IPS-NIHi7 (cell line): ENCODE results near the gene DIDO1.

Source experiments
- DNase-seq: peaks from one replicate; pipeline ENCODE4 v3.0.0; 2012; ENCODE audit warnings: mixed read lengths; ENCODE audit errors: extremely low spot score

Gene DIDO1

DNA sequence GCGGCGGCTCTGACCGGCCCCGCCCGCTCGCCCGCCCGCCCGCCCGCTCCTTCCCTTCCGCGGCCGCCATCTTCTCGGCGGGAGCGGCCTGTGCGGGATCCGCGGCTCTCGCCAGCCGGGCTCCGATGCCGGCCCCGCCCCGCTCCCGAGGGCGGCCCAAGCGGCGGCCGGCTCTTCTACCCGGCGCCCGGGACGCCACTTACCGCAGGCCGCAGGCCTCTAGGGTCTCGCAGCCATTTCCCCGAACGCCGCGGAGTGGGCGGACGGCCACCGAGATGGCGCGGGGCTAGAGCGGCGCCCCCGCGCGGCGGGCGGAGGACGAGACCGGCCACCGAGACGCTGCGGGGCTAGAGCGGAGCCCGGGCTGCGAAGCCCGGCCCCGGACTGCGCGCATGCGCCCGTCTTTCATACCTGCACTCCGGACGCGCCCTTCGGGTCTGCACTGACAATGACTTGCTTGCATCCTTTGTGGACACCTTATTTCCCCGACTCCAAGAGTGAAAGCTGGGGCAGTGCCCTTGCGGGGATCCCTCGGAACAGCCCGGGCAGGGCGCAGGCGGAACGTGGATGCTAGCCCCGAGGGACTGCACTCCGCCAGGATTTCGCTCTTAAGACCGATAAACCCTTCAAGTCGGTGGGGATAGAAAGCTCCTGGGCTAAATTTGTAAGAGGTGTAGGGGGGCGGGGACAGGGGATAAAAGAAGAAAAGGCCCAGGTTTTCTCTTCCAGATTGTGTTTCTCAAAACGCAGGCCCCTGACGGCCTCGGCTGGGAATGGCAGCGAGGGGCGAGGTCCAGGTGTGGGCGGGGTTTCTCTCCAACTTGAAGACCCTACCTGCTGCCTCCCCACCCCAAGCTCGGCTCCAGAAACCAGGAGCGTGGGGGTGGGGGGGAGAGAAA is at the start of gene DIDO1:
Gene DIDO1 (minus strand): TSS at position 277 of the 899 bp plus-strand sequence.
- DNase-seq: peak; percentile 88

DNA sequence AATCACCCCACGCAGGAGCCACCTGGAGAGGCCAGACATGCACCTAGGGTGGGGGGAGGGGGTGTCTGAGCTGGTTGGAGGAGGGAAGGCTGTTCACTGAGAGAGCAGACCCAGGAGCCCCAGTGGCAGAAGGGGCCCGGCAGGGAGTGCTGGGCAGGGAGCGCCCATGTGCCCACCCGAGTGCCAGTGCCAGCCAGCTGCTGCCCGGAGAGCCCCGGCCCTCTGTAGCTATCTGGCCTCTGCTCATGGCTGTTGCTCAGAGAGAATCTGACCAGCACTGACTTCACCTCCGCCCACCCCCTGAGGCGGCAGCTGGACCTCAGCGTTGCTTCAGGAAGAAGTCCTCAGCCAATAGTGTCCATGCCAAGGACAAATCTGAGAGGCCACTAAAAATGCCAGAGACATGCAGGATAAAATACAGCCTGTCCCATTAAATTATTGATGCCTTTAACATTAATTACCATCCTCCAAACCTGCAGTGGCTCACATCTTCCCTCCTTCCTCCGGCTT is 49.0 kb upstream of the DIDO1 start:
- DNase-seq: no peak

DNA sequence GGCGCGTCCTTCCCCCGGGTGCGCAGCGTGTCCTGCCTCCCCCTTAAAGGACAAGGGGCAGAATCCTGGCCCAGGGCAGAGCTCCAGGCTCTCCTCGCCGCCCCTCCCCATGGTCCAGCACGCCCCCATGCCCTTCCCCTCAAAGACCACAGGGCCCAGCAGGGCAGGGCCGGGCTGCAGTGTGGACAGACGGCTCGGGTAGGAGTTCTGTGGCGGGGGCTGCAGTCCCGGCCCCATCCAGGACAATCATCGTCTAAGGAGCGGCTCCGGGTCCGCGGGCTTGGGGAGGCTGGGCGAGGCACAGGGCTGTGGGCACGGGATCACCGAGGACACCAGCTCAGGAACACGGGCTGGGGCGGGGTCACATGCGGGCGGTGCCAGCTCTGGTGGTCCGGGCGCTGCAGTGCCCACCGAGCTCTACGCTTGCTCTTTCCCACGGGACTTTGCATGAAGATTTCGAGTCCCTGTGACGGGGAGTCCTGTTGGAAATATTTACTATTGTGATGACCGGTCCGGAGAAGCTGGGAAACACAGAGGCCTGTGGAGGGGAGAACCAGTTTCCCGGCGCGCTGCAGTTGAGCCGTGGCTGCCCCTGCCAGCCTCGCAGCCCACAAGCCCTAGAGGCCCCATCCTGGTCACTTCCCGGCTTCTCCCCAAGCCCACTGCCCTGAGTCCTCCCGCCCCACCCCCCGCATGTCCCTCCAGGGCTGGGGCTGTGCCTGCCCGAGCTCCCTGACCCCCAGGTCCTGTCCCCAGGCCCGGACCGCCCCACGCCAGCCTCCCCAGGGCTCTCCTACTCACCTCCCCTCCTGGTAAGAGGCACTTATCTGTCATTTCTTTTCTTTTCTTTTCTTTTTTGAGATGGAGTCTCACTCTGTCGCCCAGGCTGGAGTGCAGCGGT is 46.8 kb upstream of the DIDO1 start:
- no peak for DNase-seq

DNA sequence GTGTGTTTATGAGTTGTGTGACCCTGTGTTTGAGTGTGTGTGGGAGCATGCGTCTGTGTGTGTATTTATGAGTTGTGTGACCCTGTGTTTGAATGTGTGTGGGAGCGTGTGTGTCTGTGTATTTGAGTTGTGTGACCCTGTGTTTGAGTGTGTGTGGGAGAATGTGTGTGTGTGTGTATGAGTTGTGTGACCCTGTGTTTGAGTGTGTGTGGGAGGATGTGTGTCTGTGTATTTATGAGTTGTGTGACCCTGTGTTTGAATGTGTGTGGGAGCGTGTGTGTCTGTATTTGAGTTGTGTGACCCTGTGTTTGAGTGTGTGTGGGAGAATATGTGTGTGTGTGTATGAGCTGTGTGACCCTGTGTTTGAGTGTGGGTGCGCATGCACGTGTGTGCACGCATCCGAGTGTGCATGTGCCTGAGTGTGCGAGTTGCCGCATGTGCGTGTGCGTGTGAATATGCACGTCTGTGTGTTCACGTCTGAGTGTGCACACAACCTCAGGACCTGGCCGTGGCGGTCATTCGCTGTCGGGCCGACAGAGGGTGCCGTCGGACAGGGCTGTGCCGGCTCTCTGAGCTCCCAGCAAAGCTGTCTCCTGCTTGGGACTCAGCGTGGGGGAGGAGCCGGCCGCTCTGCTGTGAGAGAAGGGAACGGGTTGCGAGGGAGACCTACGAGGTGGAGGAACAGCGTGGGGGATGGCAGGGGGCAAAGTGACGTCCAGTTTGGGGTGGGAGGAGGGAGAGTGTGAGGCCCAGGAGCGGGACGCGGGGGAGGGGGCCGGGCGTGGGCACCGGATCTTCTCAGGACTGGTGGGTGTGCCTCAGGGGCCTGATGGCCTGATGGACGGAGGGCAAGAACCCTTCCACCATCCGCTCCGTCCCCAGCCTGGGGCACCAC is 45.9 kb upstream of the DIDO1 start:
- peak; percentile 96 for DNase-seq

DNA sequence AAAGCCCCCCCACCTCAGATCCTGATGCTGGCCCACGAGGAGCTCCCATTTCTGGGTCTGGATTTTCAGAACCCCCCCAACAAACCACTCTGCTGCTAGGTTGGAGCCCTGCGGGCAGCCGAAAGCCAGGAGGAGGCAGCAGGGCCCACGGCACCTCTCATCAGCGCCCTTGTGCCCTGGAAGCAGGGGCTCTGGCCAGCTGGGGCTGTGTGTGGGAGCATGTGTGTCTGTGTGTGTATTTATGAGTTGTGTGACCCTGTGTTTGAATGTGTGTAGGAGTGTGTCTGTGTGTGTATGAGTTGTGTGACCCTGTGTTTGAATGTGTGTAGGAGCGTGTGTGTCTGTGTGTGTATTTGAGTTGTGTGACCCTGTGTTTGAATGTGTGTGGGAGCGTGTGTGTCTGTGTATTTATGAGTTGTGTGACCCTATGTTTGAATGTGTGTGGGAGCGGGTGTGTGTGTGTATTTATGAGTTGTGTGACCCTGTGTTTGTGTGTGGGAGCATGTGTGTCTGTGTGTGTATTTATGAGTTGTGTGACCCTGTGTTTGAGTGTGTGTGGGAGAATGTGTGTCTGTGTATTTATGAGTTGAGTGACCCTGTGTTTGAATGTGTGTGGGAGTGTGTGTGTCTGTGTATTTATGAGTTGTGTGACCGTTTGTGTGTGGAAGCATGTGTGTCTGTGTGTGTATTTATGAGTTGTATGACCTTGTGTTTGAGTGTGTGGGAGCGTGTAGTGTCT is 45.1 kb upstream of the DIDO1 start:
- no peak for DNase-seq

DNA sequence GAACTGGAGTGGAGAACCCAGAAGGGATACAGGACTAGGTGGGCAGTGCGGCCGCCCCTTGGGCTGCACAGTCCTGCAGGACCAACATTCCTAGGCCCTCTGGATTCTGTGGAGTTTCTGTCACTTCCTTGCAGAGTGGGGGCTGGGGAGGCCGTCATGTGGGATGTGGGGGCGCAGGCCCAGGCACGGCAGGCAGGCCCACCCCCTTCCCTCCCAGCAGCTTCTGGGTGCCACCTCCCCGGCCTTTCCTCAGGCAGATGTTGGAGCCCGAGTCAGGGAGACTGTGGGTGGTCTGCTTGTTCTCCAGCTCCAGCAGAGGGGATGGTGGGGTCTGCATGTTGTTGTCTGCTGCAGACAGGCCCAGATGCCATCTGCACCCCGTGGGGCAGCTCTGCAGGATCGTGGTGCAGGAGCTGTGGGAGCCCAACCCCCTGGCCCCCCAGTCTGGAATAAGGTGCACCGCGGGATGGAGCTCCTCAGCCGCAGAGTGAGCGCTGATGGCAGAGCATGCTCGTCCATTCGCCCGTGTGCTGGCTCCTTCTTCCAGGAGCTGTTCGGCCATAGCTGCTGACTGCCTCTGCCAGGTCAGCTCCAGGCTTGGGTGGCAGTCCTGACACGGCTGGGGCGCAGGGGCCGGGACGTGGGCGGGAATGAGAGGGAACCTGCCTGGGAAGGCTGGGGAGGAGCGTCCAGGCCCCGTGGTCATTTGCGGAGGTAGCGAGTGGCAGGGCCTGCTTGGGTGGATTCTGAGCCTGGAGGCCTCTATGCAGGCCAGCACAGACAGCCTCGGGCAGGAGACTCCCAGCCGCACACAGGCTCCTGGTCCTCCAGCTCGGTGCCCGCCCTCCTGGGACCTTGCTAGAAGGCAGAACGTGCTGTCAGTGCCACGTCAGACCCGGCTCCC is 44.3 kb upstream of the DIDO1 start:
- peak; percentile 30 for DNase-seq

DNA sequence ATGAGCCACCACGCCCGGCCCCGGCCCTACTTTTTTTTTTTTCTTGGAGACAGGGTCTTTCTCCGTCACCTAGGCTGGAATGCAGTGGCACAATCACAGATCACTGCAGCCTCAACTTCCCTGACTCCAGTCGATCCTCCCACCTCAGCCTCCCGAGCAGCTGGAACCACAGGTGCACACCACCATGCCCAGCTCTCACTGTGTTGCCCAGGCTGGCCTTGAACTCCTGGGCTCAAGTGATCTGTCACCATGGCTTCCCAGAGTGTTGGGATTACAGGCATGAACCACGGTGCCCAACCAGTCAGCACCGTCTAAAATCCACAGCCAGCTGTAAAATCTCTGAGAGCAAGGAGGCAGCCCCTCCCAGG is 43.6 kb upstream of the DIDO1 start:
- no peak for DNase-seq

DNA sequence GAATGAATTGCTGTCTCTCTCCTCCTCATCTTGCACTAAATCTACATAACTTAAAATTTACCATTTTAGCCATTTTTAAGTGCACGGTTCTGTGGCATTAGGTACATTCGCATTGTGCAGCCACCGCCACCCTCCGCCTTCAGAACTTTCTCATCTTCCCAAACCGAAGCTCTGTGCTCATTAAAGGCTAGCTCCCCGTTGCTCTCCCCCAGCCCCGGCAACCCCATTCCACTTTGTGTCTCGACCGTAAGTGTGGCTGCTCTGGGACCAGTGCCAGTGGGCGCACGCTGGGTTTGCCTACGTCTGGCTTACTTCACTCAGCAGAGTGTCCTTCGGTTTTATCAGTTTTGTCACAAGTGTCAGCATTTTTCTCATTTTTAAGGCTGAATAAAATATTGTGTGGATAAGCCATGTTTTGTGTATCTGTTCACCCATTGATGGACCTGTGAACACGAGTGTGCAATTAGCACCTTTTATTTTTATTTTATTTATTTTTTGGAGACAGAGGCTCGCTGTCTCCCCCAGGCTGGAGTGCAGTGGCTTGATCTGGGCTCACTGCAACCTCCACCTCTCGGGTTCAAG is 43.0 kb upstream of the DIDO1 start:
- no peak for DNase-seq

DNA sequence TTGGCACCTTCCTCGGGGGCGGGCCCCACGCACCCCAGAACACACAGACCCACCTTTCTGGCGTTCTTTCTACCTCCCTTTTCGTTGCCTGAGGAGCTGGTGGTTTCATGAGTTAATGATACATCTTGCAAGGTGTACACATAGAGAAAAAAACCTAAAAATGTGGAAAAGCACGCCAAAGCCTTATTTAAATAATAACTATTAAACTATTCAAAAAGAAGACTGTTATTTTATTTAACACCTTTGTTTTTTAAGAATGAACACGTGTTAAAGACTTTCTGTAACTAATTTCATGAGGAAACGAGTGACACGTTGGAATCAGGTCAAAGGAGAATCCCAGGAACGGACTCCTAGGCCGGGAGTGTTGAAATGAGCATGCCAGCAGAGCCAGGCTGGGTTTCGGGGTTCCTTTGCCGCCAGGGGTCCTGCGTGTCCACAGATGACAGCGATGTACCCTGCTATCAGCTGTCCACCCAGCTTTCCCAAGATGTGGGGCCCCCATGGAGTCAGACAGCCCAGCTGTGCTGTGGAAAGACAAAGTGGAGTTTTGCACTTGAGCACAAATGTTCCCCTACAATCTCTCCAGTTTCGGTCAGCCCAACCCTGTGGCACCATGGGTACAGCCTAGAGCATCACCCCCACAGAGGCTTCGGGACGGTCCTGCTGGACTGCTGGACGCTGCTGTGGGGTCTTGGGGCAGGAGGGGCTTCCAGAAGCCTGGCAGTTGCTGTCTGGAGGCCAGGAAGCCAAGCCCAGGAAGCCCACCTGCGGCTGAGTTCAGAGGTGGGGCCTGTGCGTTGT is 42.3 kb upstream of the DIDO1 start:
- no peak for DNase-seq

DNA sequence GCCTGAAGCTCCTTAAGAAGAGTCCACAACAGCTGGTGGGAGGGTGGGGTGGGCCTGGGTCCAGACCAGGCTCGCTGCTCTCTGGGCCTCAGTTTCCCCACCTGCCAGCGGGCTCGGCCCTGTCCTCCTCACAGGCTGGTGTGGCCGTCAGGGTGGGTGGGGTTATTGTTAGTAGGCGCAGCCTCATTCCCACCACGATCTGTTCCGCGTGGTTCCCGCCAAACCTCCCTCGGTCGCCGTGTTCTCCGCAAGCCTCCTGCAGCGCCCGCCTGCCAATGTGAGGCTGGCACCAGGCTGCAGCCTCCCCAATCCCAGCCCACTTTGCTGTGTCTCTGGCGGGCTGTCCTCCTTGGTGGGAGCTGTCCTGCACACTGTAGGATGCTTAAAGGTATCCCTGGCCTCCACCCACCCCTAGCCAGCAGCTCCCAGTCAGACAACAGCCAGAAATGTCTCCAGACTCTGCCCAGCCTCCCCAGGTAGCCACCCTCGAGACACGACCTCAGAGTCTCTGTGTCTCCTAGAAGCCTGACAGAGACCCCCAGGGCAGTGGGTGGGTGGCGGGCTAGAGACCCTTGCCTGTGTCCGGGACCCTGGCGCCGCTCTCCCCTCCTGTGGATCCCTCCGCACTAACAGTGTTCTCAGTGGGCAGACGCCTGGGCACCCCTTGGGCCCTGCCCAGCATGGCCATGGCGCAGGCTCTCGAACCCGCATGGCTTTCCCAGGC is 41.5 kb upstream of the DIDO1 start:
- DNase-seq: no peak

DNA sequence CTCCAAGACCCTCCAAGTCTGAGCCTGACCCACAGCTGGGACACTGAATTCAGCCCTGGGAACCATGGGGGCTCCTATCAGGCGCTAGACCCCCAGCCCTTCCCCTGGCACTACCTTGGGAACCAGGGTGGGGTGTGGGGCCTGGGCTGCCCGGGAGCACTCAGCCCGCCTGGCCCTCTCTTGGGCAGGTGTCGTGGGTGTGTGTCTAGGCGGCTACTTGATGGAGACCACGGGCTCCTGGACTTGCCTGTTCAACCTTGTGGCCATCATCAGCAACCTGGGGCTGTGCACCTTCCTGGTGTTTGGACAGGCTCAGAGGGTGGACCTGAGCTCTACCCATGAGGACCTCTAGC is 40.8 kb upstream of the DIDO1 start:
- no peak for DNase-seq

DNA sequence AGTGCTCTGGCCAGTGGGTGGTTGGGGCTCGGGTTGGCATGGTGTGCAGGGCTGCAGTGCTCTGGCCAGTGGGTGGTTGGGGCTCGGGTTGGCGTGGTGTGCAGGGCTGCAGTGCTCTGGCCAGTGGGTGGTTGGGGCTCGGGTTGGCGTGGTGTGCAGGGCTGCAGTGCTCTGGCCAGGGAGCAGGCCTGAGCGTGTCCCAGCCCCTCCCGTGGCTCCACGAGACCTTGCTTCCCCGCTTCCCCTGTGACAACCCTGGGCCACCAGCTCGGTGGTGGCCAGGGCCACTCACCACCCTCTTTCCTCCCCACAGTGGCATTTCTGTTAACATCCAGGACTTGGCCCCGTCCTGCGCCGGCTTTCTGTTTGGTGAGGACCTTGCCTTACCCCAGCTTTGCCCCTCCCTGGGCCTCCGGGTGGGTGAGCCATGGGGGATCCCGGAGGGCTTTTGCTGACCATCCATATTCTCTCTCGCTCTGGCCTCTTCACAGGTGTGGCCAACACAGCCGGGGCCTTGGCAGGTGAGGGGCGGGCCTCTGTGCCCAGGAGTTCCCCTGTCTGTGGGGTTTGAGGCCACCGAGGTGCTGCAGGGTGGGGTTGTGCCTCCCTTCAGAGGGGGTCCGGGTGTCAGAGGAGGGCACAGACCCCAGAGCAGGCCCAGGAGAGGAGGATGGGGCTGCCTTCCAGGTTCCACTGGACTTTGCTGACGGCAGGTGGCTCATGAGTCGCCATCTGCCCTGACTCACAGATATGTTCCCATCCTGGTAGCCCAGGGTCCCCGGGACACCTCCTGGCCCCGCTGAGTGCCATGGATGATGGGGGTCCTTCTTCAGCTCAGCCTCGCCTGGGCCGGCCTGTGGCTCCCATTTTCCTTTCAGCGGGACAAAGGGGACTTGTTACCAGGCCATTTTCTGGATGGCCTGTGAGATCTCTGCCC is 40.2 kb upstream of the DIDO1 start:
- DNase-seq: no peak

DNA sequence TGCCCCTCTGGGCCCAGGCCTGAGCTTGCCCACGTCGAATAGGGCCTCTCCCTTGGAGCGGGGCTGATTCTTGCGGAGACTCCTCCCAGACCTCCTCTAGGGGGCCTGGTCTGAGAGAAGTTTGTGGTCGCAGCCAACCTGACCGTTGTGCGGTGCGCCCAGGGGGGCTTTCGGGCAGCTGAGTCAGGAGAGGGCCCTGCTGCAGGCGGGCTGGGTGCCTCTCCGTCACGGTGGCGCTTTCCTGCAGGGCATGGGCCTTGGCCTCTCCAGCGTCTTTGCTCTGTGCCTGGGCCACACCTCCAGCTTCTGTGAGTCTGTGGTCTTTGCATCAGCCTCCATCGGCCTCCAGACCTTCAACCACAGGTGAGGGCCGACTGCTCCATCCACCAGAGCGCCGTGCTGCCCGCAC is 39.1 kb upstream of the DIDO1 start:
- DNase-seq: peak; percentile 19

DNA sequence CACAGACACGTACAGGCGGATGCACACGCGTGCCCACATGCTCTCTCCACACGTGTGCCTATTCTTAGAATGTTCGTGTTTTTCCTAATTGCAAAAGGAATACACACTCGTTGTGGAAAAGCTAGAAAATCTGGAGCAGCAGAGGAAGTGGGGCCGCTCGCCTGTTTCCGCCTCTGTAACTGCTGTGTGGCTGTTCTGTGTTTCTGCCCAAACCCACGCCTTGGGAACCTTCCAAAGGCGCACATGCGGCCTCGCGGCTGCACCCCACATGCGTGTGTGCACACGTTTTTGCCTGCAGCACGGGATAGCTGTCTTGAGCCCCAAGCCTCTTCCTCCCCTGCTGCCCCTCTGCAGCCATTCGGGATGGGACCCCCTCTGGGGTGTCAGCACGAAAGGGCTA is 38.4 kb upstream of the DIDO1 start:
- no peak for DNase-seq

DNA sequence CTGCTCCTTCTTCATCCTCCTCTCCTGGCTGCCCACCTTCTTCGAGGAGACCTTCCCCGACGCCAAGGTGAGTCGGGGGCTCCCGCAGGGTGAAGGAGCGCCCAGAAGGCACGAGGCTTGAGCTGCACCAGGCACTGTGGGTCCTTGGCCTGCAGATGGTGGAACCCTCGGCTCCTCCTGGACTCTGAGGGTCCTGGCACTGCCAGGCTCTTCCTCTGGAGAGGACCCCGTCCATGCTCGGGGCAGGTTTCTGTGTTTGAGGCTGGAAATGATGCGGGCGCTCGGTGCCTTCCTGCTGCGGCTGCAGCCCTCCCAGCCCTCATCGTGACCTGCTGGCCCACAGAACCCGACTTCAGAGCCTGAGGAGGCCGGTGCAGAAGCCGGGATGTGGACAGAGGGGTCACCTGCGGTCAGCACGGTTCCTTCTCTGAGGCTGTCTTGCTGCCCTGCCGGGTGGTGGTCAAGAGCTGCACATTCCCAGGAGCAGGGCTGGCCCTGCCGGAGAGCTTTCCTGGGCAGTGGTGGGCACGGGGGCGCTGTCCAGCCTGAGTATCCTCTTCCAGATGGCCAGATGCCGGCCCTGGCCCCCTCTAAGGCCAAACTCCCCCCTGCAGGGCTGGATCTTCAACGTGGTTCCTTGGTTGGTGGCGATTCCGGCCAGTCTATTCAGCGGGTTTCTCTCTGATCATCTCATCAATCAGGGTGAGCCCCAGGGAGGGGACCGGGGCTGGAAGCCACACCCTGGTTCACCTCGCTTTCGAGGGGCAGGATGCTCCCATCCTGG is 37.5 kb upstream of the DIDO1 start:
- no peak for DNase-seq
